HUES6 (cell line): Measurements from ENCODE around the gene RELA.
A peak's percentile ranks its signal among the peaks of the same experiment; 100 is the strongest.
"Not testable (repeated sequence)": the region's sequence is repeated elsewhere in the genome, so short reads cannot be mapped to it uniquely, and the experiment has no call there.

Source experiments
- H3K27ac ChIP-seq: 2 replicates; pipeline ENCODE4 v1.7.0; 2013; ENCODE audit warnings: low read depth, mild to moderate bottlenecking, low read length, inconsistent platforms
- H3K27me3 ChIP-seq: 2 replicates; pipeline ENCODE4 v1.6.1; 2013; ENCODE audit warnings: low read length; ENCODE audit not compliant: control insufficient read depth, insufficient read depth
- H3K36me3 ChIP-seq: 2 replicates; pipeline ENCODE4 v1.6.1; 2013; ENCODE audit warnings: low read length; ENCODE audit not compliant: control insufficient read depth, insufficient read depth
- H3K4me1 ChIP-seq: 2 replicates; pipeline ENCODE4 v1.6.1; 2013; ENCODE audit warnings: low read length; ENCODE audit not compliant: control insufficient read depth, insufficient read depth
- H3K4me3 ChIP-seq: 2 replicates; pipeline ENCODE4 v1.5.1; 2013; ENCODE audit warnings: low read depth, low read length
- H3K9ac ChIP-seq: one replicate; pipeline ENCODE4 v1.6.1; 2013; ENCODE audit warnings: mild to moderate bottlenecking, low read length
- H3K9me3 ChIP-seq: 2 replicates; pipeline ENCODE4 v1.6.1; 2013; ENCODE audit warnings: low read depth, low read length; ENCODE audit not compliant: control insufficient read depth, insufficient read depth

Gene RELA

DNA sequence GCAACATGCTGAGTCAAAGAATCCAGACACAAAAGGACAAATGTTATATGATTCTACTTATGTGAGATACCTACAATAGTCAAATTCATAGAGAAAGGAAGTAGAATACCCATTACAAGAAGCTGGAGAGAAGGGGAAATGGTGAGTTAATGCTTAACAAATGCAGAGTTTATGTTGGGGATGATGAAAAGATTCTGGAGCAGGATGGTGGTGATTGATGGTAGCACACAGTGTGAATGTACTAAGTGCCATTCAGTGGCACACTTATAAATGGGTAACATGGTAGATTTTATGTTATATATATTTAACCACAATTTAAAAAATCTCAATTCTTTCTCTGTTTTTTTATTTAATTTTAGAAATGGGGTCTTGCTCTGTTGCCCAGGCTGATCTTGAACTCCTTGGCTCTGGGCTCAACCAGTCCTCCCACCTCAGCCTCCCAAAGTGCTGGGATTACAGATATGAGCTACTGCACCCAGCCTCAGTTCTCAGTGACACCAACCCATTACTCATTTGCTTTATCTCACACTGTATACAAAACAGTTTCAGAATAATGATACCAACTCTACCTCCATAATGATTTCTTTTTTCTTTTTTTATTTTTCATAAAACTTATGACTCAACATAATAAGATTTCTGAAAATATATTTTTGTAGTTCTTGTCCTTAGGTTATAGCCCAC lies 9.6 kb upstream of the RELA start:
- Histone ChIP-seq H3K9me3 (no peaks in the 10 kb centered on the region), H3K9ac (no peak overlapping the region), H3K36me3 (no peaks in the 10 kb centered on the region), H3K27ac (no peak overlapping the region), H3K27me3 (no peaks in the 10 kb centered on the region), H3K4me1 (no peaks in the 10 kb centered on the region), H3K4me3 (no peak overlapping the region)

DNA sequence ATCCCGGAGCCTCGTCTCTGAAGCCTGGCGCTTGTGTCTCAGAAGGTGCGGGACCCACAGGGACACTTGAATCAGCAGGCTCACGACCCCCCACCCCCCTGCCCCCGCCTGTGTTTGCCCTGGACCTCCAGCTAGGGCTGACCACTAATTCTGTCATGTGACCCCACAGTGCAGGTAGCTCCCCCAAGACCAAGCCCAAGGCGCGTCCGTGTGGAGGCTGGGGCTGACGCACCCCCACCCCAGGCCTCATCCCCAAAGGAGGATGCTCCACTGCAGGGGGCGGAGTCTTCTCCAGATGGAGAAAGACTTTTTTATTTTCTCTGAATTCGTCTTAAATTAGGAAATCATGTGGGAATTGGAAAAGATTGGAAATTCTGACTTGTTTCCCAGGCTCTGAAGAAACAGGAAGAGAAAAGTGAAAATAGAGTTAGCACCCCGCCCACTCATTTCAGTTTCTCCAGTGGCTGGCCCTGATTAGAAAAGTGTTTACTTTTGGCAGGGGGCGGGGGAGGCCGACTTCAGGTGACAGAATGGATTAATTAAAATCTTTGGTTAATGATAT lies 1.0 kb upstream of the RELA start:
- H3K36me3 ChIP-seq: peaks cover 27% of the 10 kb centered on the region
- 0 out of 2 replicates have a peak, but pooled peaks cover 4% of the 10 kb centered on the region for H3K4me1 ChIP-seq
- H3K9me3 ChIP-seq: no peaks in the 10 kb centered on the region
- H3K27ac ChIP-seq: peak overlapping the region; percentile 93
- H3K4me3 ChIP-seq: peak overlapping the region; percentile 95
- H3K27me3 ChIP-seq: no peaks in the 10 kb centered on the region
- peak overlapping the region; percentile 95 for H3K9ac ChIP-seq

DNA sequence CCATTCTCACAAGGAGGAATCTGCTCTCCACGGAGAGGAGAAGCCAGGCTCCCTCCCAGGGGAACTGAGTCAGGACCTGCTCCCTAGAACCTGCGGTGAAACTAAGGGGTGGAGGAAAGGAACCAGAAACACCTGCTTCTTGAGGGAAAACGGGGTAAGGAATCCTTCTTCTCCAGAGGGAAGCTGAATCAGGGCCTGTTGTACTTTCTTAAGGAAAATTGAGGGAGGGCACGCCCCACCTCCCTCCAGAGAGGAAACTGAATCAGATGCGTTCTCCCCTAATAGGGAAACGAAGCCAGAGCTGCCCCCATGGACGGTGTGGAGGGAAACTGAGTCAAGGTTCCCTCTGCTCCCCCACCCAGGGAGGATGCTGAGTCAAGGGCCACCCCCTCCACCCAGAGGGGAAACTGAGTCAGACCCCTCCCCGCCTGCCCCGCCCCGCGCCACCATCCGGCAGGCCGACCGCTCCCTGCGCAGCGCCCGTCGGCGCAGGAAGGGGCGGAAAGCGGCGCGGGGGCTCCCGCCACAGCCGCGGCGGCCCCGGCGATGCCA lies 393 bp downstream of the RELA start:
- H3K4me1 ChIP-seq: 0 out of 2 replicates have a peak, but pooled peaks cover 4% of the 10 kb centered on the region
- no peaks in the 10 kb centered on the region for H3K9me3 ChIP-seq
- peaks cover 41% of the 10 kb centered on the region for H3K36me3 ChIP-seq
- peak overlapping the region; percentile 95 for H3K4me3 ChIP-seq
- H3K27me3 ChIP-seq: no peaks in the 10 kb centered on the region
- H3K9ac ChIP-seq: peak overlapping the region; percentile 65
- peak overlapping the region; percentile 82; the same call in 1 of the 2 replicates for H3K27ac ChIP-seq

DNA sequence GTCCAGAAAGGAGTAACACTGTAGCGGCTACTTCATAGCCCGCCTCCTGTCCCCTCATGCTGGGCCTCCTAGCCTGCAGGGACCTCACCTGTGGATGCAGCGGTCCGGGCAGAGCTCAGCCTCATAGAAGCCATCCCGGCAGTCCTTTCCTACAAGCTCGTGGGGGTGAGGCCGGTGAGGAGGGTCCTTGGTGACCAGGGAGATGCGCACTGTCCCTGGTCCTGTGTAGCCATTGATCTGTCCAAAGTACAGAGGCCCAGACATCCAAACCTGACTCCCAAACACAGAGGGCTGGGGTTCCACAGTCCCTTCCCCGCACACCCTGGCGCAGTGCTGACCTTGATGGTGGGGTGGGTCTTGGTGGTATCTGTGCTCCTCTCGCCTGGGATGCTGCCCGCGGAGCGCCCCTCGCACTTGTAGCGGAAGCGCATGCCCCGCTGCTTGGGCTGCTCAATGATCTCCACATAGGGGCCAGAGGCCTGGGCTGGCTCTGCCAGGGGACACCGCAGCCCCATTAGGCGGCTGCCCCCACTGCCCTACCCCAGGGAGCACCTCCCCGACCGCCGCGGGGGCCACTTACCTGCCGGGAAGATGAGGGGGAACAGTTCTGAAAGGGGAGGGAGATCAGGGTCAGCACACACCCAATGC lies 993 bp downstream of the RELA start:
- H3K4me3 ChIP-seq: peak overlapping the region; percentile 95
- H3K27me3 ChIP-seq: no peaks in the 10 kb centered on the region
- H3K9ac ChIP-seq: peak overlapping the region; percentile 65
- 0 out of 2 replicates have a peak, but pooled peaks cover 4% of the 10 kb centered on the region for H3K4me1 ChIP-seq
- H3K9me3 ChIP-seq: no peaks in the 10 kb centered on the region
- H3K36me3 ChIP-seq: peaks cover 47% of the 10 kb centered on the region
- H3K27ac ChIP-seq: peak overlapping the region; percentile 82; the same call in 1 of the 2 replicates

DNA sequence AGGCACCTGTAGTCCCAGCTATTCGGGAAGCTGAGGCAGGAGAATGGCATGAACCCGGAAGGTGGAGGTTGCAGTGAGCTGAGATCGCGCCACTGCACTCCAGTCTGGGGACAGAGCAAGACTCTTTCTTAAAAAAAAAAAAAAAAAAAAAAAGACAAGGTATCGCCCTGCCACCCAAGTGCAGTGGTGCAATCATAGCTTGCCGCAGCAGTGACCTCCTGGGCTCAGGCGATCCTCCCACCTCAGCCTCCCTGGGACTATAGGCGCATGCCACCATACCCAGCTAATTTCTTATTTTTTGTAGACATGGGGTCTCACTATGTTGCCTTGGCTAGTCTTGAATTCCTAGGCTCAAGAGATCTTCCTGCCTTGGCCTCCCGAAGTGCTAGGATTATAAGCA lies 1.8 kb downstream of the RELA start:
- H3K9me3 ChIP-seq, H3K9ac ChIP-seq, H3K27me3 ChIP-seq, H3K4me3 ChIP-seq, H3K27ac ChIP-seq, H3K4me1 ChIP-seq: not testable (repeated sequence)
- H3K36me3 ChIP-seq: peaks cover 54% of the 10 kb centered on the region

DNA sequence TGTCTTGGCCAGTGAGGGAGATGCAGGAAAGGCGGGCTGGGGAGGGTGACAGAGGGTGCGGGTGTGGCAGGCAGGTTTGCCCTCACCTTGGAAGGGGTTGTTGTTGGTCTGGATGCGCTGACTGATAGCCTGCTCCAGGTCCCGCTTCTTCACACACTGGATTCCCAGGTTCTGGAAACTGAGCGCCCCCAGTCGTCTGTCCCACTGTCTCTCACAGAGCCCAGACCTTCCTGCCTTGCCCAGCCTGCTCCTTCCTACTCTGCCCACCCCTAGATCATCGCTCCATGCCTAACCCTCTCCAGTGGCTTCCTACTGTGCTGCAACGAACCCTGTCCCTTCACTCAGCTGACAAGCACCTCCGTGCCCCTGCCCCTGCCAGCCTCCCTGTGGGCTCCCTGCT lies 2.7 kb downstream of the RELA start:
- Histone ChIP-seq H3K4me1 (0 out of 2 replicates have a peak, but pooled peaks cover 4% of the 10 kb centered on the region), H3K9ac (no peak overlapping the region), H3K36me3 (peaks cover 62% of the 10 kb centered on the region), H3K4me3 (no peak overlapping the region), H3K9me3 (no peaks in the 10 kb centered on the region), H3K27ac (no peak overlapping the region), H3K27me3 (no peaks in the 10 kb centered on the region)

DNA sequence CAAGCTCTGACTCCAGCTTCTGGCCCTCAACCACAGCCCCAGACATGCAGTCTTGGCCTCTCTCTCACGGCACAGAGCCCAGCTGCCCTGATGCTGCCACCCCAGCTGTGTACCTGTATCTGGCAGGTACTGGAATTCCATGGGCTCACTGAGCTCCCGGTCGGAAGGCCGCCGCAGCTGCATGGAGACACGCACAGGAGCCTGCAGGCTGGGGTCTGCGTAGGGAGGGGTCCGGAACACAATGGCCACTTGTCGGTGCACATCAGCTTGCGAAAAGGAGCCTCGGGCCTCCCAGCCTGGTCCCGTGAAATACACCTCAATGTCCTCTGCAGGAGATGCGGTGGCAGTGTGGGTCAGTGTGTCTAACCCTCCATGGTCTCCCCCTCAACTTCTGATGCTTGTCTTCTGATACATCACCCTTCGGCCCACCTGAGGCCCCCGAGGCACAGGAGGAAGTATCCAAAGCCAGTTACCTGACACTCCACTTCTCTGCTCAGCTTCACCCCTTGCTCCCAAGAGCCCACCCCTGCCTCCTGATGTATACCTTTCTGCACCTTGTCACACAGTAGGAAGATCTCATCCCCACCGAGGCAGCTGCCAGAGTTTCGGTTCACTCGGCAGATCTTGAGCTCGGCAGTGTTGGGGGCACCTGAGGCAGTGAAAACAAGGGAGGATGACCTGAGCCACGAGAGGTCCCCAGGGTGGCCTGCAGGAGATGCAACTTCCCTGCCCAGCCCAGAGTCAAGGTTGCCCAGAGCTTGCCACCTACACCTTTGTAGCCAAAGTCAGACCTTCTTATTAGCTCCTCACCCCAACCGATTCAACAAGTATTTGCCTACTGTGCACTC lies 4.3 kb downstream of the RELA start:
- peaks cover 6% of the 10 kb centered on the region; the same call in 1 of the 2 replicates for H3K4me1 ChIP-seq
- peaks cover 75% of the 10 kb centered on the region for H3K36me3 ChIP-seq
- H3K27me3 ChIP-seq: no peaks in the 10 kb centered on the region
- no peak overlapping the region for H3K27ac ChIP-seq
- no peak overlapping the region for H3K4me3 ChIP-seq
- no peak overlapping the region for H3K9ac ChIP-seq
- H3K9me3 ChIP-seq: no peaks in the 10 kb centered on the region

DNA sequence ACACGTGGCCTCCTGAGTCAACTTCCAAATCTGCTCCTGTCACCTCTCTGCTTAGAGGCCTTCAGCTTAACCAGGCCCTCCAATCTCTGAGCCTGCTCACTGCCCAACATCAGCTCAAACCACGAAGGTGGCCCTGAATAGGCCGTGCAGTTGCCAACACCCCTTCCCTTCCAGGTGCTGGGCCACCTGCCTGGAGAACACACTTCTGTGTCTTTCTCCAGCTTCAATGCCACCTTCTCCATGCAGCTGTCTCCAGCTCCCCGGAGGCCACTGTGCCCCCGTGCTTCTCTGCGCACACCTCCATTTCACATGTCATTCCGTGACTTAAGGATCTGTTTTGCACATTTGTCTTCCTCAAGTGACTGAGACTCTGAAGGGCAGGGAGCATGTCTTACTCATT lies 5.3 kb downstream of the RELA start:
- Histone ChIP-seq H3K36me3 (peaks cover 75% of the 10 kb centered on the region), H3K9me3 (no peaks in the 10 kb centered on the region), H3K27me3 (no peaks in the 10 kb centered on the region), H3K27ac (no peak overlapping the region), H3K4me1 (peaks cover 11% of the 10 kb centered on the region; the same call in 1 of the 2 replicates), H3K9ac (no peak overlapping the region), H3K4me3 (no peak overlapping the region)

DNA sequence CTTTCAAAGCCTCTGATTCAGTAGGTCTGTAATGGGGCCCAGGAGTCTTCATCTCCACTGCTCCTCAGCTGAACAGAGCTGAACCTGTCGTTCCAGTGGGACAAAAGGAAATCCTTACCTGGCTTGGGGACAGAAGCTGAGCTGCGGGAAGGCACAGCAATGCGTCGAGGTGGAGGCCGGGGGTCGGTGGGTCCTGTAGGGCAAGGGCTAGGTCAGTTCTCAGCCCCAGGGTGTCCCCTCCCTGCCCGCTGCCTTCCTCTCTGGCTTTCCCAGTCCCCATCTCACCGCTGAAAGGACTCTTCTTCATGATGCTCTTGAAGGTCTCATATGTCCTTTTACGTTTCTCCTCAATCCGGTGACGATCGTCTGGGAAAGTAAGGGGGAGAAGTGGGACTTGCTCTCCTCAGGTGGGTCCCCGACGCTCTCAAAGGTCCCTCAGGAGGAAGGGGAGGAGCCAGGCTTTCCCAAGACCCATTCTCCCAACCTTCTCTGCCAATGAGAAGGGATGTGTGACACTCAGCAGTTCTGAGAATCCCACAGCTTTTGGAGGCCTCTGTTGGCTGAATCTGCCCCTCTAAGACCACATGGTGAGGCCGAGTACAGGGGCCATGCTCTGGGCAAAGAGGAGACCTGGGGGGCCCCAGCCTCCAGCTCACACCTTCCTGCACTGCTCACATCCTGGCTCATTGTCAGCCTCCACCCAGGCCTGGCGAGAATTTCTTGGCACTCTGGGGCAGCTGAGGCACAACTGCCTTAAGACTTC lies 7.0 kb downstream of the RELA start:
- Histone ChIP-seq H3K36me3 (peaks cover 66% of the 10 kb centered on the region), H3K27ac (no peak overlapping the region), H3K9me3 (no peaks in the 10 kb centered on the region), H3K4me1 (peaks cover 13% of the 10 kb centered on the region; the same call in 1 of the 2 replicates), H3K9ac (no peak overlapping the region), H3K27me3 (no peaks in the 10 kb centered on the region), H3K4me3 (no peak overlapping the region)
